B cell (primary cell): ENCODE measurements around the gene PLSCR4.

Experiments
- EZH2 ChIP-seq: IDR thresholded peaks from 2 replicates; pipeline ENCODE4 v1.6.1; 2012; ENCODE audit warnings: borderline replicate concordance, low read depth, mild to moderate bottlenecking, moderate library complexity, low read length; ENCODE audit not compliant: insufficient read depth, poor library complexity, severe bottlenecking
- TF ChIP-seq, protein P1 (sequence below): fragments of 200-600 bp; IDR thresholded peaks from one replicate; pipeline ENCODE4 v1.8.0; 2022; ENCODE audit warnings: antibody characterized with exemption, mild to moderate bottlenecking

DNA sequence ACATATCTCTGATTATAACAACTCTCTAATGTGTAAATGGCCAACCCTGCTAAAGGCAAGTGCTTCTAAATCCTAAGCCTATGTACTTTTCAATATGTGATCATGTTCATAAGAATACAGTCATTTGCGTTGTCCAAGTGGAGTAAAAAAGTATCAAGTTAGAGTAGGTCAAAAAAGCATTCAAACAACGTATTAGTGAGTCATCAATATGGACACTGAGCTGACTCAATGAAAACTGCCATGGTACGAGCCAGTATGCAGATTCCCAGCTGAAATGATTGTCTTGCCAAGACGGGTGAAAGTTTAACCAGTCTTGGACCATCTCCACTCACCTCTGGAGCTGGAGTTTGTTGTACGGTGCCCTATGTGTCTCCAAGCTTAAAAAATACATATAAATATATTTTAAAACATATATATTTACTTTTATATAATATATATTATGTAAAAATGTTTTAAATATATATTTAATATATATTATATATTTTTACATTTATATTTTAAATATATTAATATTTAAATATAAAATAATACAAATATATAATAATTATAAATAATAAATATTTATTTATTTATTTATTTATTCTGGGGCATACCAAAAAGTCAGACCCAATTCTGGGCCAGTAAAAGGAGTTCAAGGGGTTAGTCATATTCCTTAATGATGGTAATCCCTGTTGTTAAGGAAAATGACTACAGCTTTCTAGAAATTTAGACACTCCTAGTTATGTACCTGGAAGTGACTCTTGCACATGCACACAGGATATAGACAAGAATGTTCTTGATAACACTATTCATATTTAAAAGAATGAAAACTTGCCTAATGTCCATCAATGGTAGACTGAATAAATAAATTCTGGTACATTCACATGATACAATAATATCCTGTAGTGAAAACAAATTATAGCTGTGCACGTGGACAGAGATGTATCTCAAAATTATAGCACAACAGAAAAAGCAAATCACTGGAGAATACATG is 27.2 kb downstream of the PLSCR4 start:
- TF ChIP-seq, protein P1, sequence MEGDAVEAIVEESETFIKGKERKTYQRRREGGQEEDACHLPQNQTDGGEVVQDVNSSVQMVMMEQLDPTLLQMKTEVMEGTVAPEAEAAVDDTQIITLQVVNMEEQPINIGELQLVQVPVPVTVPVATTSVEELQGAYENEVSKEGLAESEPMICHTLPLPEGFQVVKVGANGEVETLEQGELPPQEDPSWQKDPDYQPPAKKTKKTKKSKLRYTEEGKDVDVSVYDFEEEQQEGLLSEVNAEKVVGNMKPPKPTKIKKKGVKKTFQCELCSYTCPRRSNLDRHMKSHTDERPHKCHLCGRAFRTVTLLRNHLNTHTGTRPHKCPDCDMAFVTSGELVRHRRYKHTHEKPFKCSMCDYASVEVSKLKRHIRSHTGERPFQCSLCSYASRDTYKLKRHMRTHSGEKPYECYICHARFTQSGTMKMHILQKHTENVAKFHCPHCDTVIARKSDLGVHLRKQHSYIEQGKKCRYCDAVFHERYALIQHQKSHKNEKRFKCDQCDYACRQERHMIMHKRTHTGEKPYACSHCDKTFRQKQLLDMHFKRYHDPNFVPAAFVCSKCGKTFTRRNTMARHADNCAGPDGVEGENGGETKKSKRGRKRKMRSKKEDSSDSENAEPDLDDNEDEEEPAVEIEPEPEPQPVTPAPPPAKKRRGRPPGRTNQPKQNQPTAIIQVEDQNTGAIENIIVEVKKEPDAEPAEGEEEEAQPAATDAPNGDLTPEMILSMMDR = no peak
- no peak for TF ChIP-seq EZH2
